Nephron (organoid): ENCODE results near the gene ACE2.
A peak's percentile ranks its signal among the peaks of the same experiment; 100 is the strongest.

Experiments used
- H3K27ac Mint-ChIP-seq, 3 experiments: 2 replicates each; pipeline ENCODE4 v1.8.0; 2020; ENCODE audit warnings: mixed read lengths in 3 of 3, mild to moderate bottlenecking in 2 of 3, moderate library complexity in 1 of 3
- H3K27me3 Mint-ChIP-seq: 2 replicates; pipeline ENCODE4 v1.8.0; 2021; ENCODE audit warnings: low read depth, mild to moderate bottlenecking, moderate library complexity, mixed read lengths
- H3K36me3 Mint-ChIP-seq: 2 replicates; pipeline ENCODE4 v1.8.0; 2020; ENCODE audit warnings: low read depth, mixed read lengths
- H3K4me1 Mint-ChIP-seq: 2 replicates; pipeline ENCODE4 v1.8.0; 2020; ENCODE audit warnings: mixed read lengths
- H3K4me3 Mint-ChIP-seq, 3 experiments: 2 replicates each; pipeline ENCODE4 v1.8.0; 2020; ENCODE audit warnings: mild to moderate bottlenecking in 3 of 3, mixed read lengths in 3 of 3, moderate library complexity in 2 of 3
- H3K9me3 Mint-ChIP-seq: 2 replicates; pipeline ENCODE4 v1.8.0; 2020; ENCODE audit warnings: mixed read lengths
- CTCF ChIP-seq, 3 experiments: fragments of 200-600 bp; sonication (generic); IDR thresholded peaks; one replicate each; pipeline ENCODE4 v1.5.0; 2021; ENCODE audit warnings: antibody characterized with exemption in 3 of 3; ENCODE audit not compliant: unreplicated experiment in 3 of 3

Gene ACE2

GRCh38 chrX:15616531-15616930 is 15.8 kb upstream of the ACE2 start:
- H3K27me3 Mint-ChIP-seq = peaks cover 3% of the 10 kb centered on the region
- H3K4me3 Mint-ChIP-seq = no peak overlapping the region
- H3K4me1 Mint-ChIP-seq = no peaks in the 10 kb centered on the region
- TF ChIP-seq CTCF (IDR thresholded peaks at IDR 0.05; ENCODE audit: unreplicated experiment in 3 of 3) = no peak
- H3K9me3 Mint-ChIP-seq = no peaks in the 10 kb centered on the region
- H3K36me3 Mint-ChIP-seq = no peaks in the 10 kb centered on the region
- H3K27ac Mint-ChIP-seq = no peak overlapping the region

GRCh38 chrX:15607067-15607466 is 6.3 kb upstream of the ACE2 start:
- H3K4me3 Mint-ChIP-seq = no peak overlapping the region
- peak overlapping the region in 1 of 3 experiments; percentile 4 for H3K27ac Mint-ChIP-seq
- no peaks in the 10 kb centered on the region for H3K9me3 Mint-ChIP-seq
- peaks cover 10% of the 10 kb centered on the region for H3K4me1 Mint-ChIP-seq
- no peaks in the 10 kb centered on the region for H3K27me3 Mint-ChIP-seq
- no peaks in the 10 kb centered on the region for H3K36me3 Mint-ChIP-seq
- TF ChIP-seq CTCF (IDR thresholded peaks at IDR 0.05; ENCODE audit: unreplicated experiment in 3 of 3) = no peak

DNA sequence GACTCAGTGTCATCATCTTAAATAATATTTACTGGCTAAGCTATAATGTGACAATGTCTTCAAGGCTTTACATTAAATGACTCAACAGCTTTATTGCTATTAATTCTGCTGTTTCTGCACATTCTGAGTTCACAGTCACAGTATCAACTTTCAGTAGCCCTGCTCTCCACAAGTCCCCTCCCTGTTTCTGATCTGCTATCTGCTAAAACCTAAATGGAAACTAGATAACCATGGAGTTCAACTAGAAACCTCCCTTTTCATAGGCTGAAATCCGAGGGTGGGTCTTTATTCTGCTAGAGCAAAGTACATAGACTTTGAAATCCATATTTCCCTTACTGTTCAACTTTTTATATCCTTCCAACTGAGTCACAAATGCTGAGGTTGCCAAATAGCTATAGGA is 5.4 kb upstream of the ACE2 start:
- no peak overlapping the region for H3K27ac Mint-ChIP-seq
- H3K4me3 Mint-ChIP-seq = no peak overlapping the region
- no peaks in the 10 kb centered on the region for H3K9me3 Mint-ChIP-seq

GRCh38 chrX:15605226-15605625 is 4.5 kb upstream of the ACE2 start:
- no peak overlapping the region for H3K27ac Mint-ChIP-seq
- H3K4me1 Mint-ChIP-seq = peaks cover 10% of the 10 kb centered on the region
- TF ChIP-seq CTCF (IDR thresholded peaks at IDR 0.05; ENCODE audit: unreplicated experiment in 3 of 3) = no peak
- no peaks in the 10 kb centered on the region for H3K9me3 Mint-ChIP-seq
- no peaks in the 10 kb centered on the region for H3K27me3 Mint-ChIP-seq
- H3K36me3 Mint-ChIP-seq = no peaks in the 10 kb centered on the region
- no peak overlapping the region for H3K4me3 Mint-ChIP-seq

More for the DNA sequence above, 5.4 kb upstream of the ACE2 start:
- Mint-ChIP-seq H3K4me1 (peaks cover 10% of the 10 kb centered on the region), H3K36me3 (no peaks in the 10 kb centered on the region), H3K27me3 (no peaks in the 10 kb centered on the region)
- TF ChIP-seq CTCF (IDR thresholded peaks at IDR 0.05; ENCODE audit: unreplicated experiment in 3 of 3) = no peak

DNA sequence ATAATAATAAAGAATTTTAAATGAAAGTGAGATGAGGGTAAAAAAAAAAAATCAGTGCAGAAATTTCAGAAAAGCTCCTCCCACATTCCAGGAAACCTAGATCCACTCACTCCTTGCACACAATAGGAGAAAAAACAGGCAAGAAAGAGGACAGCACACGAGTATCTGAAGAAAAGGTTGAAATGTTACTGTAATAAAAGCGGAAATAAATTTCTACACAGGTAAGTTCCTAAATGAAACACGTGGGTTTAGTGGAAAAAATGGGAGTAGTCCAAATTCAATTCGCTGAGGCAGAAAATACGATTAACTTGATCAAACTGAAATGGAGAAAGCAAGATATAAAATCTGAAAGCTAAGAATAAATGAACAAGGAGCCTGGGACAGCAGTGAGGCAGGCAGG is 2.0 kb upstream of the ACE2 start:
- H3K4me3 Mint-ChIP-seq = no peak overlapping the region
- H3K27me3 Mint-ChIP-seq = no peaks in the 10 kb centered on the region
- H3K27ac Mint-ChIP-seq = no peak overlapping the region
- no peaks in the 10 kb centered on the region for H3K36me3 Mint-ChIP-seq
- no peak for TF ChIP-seq CTCF (IDR thresholded peaks at IDR 0.05; ENCODE audit: unreplicated experiment in 3 of 3)
- H3K9me3 Mint-ChIP-seq = no peaks in the 10 kb centered on the region
- H3K4me1 Mint-ChIP-seq = peaks cover 10% of the 10 kb centered on the region

- H3K4me1 Mint-ChIP-seq = peaks cover 7% of the 10 kb centered on the region
Measured at GRCh38 chrX:15601932-15602331, 1.2 kb upstream of the ACE2 start.

More at GRCh38 chrX:15601932-15602331, 1.2 kb upstream of the ACE2 start:
- no peak overlapping the region for H3K4me3 Mint-ChIP-seq
- no peak overlapping the region for H3K27ac Mint-ChIP-seq
- H3K36me3 Mint-ChIP-seq = no peaks in the 10 kb centered on the region
- no peaks in the 10 kb centered on the region for H3K27me3 Mint-ChIP-seq
- no peaks in the 10 kb centered on the region for H3K9me3 Mint-ChIP-seq
- TF ChIP-seq CTCF (IDR thresholded peaks at IDR 0.05; ENCODE audit: unreplicated experiment in 3 of 3) = no peak
